GM19239 (cell line): Measurements from ENCODE around the gene WDR86.

Source experiments
- DNase-seq: peaks from one replicate; pipeline ENCODE4 v3.0.0; 2011; ENCODE audit warnings: low spot score; ENCODE audit not compliant: insufficient read length
- FAIRE-seq: peaks from 2 replicates; lab custom pipeline; 2011; peaks lifted over from hg19 to GRCh38; lab: Jason Lieb, UNC

WDR86 gene

DNA sequence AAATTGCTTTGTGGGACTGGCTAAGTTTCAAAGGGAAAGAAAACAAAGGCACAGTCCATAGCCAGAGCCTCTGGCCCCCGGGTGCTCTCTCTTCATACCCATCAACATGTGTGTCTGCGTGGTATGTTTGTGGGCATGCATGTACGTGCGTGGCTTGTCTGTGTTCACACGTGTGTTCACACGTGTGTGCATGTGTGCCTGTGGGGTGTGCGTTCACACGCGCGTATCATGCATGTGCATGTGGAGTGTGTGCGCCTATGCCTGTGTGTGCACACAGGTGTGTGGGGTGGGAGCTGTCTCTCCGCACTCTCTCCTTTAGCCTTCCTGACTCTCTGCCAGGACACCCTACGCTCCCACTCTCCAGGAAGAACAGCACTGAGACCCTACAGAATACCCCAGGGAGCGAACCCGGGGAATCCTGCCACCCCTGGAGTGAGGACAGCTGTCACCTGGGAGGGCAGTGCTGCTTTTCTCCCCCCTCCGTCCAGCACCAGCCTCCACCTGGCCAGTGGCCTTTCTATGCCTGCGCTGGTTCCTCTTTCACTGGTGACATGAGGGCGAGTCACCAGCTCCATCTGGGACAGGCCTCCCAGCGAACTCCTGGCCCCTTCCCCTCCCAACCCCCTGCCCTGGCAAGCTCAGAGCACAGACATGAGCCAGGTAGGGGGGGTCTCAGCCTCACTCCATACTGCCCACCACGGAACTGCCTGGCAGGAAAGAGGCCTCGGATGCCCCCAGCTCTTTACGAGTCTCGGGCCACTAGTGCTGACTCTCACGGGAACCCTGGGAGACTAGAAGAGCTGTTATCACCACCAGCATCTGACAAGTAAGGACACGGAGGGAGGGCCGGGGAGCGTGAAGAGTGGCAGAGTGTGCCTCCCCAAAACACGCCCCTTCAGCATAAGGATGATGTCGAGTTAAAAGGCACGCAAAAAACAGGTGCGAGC is 16.5 kb downstream of the WDR86 start:
- DNase-seq (no peak), FAIRE-seq (no peak)

DNA sequence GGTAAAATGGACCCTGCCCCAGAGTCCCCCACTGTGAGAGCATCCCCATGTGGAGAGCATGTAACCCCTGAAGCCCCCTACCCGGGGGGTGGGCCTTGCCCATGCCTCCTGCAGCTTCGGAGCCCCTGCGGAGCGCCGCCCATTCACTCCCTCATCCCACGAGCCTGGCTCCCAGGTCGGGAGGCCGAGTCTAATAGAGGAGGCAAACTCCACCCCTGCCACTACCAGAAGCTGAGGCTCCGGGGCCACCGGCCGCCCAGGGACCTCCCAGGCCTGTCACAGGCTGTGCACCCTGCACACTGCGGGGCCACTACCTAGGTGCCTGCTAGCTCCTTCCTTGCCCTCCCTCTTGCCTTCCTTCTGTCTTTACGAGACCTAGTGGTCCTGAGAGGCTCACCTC is 17.4 kb downstream of the WDR86 start:
- no peak for DNase-seq
- no peak for FAIRE-seq

DNA sequence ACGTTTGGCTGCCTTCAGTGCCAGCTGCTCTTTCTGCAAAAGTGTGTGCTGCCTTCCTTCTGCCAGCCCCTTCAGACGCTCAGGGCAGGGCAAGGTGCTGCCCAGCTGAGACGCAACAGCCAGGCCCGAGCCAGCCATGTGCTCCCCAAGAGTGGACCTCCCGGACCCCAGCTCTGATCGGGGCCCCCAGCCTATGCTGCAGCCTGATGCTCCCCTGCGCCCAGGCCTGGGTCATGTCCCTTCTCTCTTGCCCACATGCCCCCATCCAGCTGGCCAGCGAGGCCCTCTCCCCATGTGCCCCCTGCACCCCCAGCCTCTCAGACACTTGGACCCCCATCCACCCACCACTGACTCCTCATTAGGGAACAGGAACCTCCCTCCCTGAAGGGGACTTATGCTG is 17.8 kb downstream of the WDR86 start:
- no peak for DNase-seq
- FAIRE-seq: no peak

DNA sequence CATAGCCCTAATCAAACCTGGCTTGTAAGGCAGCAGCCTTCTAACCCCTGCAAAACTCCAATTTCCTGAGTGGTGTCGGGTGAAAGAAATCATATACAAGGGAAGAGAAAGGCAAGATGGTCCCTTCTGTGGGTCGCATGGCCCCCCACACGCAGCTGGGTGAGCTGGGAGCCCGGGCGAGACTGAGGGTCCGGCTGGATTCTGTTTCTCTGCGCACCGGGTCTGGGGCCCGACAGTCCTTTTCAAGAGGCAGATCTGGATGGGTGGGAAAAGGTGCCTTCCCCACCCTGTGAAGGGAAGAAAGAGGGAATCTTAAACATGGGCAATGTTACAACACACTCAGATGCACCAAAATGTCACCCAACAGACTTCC is 18.5 kb downstream of the WDR86 start:
- DNase-seq (no peak), FAIRE-seq (no peak)

DNA sequence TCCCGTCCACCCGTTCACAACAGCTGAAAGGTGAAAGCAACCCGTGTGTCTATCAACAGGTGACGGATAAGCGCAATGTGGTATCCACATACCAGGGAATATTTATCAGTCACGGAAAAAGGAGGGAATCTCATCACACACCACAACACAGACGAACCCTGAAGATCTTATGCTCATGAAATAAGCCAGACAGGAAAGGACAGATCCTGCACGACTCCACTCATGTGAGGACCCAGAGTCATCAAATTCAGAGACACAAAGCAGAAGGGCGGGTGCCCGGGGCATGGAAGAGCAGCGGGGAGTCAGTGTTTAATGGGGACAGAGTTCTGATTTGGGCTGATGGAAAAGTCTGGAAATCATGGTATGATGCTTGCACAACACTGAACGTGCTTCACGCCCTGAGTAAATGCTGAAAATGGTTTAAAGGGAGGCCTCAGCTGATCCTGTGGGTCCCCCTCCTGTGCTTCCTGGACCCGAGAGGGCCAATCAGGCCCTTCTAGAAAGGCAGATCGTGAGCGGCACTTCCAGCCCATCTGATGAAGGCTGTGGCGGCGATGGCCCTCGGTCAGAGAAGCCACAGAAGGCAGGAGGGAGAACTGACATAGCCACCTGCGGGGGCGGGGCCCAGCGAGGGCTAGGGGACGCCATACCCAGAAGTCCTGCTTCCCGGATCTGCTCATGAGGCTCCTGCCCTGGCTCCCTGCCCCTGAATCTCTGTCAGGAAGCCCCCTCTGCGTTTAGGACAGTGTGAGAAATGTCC is 19.1 kb downstream of the WDR86 start:
- FAIRE-seq (no peak), DNase-seq (no peak)

DNA sequence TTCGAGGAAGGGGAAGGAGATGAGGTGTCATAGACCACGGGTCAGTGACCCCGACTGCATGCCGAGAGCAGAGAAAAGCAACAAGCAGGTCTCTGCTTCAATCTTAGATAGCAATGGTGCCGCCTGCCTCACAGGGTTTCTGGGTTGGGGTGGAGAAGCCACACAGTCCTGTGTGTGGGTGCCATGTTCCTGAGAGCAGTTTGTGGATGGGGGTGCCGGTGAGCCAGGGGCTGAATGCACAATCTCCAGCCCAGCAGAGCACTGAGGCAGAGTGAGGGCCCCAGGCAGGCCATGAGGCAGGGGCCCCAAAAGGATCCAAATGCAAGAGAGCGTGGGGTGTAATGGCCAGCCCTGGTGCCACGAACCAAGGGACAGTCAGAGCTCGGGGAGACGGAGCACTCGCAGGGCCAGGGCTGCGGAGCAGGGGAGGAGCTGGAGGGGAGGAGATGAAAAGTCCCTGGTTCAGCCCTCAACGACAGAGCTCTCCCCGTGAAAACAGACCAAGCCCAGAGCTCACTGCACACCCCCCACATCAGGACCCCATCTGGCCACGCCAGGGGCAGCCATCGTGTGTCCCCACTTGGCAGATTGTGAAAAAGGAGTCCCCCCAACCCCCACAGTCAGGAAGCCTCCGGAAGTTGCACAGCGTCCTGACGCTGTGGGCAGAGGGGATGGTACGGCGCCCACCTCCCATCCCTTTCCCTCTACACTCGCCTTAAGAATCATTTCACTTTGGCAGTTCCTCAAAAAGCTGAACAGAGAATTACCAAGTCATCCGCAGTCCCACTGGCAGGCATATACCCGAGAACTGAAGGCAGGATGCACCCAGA is 19.9 kb downstream of the WDR86 start:
- FAIRE-seq: no peak
- no peak for DNase-seq

DNA sequence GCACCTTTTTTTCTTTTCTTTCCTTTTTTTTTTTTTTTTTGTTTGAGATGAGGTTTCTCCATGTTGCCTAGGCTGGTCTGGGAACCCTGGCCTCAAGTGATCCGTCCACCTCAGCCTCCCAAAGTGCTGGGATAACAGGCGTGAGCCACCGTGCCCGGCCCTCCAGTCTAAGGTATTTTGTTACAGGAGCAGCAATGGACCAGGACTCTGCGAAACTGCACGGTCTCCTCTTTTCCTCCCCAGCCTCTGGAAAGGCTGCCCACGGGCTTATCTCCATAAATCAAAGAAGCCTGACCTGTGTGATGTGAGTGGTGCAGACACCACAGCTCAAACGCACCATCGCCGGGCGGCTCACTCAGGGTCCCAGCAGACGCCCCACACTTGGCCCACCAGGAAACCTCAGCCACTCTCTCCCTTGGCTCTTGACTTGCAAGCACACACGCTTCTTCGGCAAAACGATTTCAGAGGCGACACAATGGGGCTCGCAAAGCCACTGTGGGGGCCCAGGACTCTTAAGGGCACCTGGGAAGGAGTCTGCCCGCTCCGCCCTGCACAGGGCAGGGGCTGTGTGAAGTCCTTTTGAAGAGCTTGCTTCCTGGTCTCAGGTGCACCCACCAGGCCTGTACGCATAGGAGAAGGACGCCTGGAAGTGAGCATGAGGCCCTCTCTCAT is 20.6 kb downstream of the WDR86 start:
- FAIRE-seq: no peak

DNA sequence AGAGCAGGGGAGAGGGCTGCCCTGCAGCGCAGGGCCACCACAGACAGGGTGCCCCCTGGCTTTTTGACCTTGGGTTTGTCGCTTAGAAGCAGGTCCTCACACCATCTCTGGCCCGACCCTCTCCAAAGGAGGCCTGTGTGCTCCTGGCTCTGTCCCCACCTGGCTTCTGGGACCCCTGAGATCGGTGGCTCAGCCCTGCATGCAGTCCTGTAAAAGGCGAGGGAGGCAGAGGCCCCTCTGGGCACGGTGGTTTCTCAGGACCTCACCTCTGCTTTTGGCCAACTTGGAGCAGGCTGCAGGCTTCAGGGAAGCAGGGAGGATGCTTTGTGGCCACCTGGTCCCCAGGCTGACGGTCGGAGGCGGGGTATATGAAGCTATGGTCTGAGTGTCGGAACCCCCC is 21.4 kb downstream of the WDR86 start:
- no peak for FAIRE-seq

More for the DNA sequence above, 20.6 kb downstream of the WDR86 start:
- no peak for DNase-seq

DNA sequence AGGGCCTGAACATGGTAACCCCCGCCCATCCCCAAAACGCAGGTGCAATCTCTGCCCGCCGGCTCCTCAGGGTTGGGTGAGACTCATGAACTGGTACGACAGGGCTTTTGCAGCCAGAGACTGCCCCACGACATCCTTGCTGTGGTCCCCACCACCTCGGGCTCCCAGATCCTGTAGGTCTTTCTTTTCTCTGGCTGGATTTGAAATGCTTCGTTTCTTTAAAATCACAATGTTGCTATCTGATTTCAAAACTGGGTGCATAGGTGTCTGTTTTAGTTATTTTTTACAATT is 21.9 kb downstream of the WDR86 start:
- no peak for DNase-seq
- no peak for FAIRE-seq

More for the DNA sequence above, 21.4 kb downstream of the WDR86 start:
- DNase-seq: no peak

DNA sequence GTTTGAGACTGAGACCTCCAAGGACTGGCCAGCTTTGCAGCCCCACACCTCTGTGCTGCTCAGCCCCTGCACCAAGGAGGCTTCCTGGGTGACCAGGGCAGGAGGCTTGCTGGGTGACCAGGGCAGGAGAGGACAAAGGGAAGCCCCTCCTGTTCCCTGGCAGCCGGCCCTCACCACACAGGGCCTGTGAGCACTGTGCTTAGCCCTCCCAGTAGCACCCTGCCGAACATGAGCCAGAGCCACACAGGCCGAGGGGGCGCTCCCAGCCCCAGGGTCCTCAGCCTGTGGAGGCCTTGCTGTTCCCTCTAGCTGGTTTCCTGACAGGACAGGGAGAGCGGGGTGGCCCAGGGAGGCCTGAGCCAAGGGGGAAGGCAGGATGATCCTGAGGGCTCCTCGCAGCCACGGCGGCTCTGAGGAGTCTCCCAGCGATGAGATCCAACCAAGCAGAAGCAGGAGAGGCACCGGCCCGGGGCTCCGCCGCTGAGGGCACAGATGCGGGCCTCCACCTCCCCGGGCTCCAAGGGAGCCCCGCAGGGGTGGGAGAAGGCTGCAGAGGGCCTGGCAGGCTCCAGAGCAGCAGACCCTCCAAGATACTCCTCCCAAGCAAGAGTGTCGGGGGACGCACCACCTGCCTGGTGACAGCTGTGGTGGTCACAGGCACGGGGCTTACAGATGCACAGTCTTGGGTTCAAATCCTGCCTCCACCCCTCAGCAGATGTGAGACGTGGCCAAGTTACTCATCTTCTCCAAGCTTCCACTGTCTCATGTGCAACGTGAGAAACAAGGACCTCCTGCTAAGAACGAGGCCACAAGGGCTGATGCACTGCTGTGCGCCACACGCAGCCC is 22.5 kb downstream of the WDR86 start:
- DNase-seq (no peak), FAIRE-seq (no peak)

DNA sequence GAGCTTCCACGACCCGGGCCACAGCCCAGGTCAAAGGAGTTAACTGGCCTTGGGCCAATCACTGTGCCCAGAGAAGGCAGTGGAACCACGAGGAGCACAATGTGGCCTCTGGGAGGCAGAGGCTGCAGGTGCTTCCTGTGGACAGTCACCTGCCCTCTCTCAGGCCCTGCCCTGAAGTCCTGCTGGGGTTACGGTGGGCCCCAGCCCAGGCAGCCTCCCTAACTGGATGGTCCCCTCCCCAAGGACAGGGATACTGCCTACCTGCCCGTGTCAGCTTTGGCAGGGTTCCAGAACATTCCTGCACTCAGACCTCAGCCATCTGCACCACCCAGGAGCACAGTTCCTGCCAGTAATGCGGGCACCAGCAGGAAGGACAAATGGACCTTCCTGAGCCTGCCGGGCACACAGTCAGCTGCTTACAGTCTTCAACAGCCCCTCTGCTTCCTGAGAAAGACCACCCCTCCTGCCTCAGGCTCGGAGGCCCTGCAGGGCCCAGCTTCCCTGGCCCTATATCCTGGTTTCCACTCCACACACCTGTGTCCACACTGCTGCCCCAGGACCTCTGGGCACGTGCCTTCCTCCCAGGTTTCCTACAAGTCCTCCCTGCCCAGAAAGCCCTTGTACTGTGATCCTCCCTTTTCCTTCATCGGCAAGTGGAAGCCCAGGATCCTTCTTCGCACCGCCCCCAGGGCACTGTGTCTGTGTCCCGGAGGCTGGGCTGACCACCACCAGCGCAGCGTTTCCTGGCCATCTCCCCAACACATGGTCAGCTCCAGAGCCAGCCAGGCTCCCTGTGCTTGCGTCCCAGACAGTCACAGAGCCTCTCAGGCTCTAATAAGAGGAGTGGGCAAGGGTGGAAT is 23.3 kb downstream of the WDR86 start:
- FAIRE-seq: no peak
- no peak for DNase-seq

DNA sequence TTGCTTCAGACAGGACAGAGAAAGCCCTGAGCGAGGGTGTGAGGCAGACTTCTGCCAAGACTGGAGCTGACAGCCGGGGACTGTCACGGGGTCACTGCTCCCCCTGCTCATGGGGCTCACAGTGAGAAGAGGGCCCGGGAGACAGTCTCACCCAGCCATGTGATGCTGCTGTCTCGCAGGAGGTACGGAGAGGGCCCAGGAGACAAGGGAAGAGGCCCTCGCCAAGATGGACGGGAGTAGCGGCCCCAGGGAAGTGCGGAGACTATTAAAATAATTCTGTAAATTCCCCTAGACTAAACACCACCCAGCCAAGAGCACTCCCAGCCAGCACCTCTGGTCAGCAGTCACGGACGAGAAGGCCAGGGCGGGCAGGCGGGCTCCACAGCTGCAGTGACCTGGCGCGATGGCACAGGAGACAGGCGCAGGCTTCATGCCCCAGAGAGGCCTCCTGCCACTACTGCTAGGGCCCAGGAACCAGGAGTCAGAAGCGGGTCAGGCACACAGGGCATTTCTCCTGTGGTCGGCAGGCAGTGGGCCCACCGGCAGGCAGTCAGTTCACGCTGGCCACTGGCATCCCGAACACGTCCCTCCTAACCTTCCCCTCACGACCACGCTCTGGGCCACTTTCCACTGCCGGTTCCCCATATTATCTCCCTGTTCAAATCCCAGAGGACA is 24.1 kb downstream of the WDR86 start:
- FAIRE-seq (no peak), DNase-seq (no peak)

DNA sequence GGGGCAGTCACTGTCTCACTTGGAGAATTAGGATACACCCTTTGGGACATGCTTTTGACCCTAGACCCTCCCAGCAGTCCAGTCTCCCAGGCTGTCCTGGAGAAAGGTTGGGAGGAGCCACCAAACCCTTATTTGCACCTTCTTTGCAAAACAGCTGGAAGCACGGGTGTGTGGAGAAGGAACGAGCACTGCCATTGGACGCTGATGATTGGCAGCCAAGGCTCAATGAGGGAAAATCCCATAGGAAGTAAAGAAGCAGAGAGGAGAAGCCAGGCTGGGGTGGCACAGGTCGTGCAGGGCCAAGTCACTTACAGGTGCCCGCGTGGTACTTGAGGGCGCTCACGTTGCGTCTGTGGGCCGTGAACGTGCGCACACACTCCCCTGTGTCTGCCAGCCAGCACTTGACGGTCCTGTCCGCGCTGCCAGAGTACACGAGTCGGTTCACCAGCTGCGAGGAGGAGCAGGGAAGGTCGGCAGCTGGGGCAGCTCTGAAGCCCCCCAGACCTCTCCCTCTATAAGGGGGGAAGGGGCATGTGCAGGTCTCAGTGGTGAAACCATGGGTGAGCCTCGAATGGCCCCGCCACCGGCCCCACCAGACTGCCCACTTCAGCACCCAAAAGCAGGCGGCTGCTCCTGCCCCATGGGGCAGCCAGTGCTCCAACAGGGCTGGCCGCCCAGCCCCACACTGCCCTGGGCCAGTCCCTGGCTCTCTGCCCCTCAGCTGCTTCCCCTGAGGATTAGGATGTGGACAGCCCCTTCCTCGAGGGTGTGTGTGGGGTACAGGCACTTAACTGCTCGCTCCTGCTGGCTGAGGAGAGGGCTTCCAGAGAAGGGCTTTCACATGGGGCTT is 24.8 kb downstream of the WDR86 start:
- FAIRE-seq: no peak
- DNase-seq: no peak

DNA sequence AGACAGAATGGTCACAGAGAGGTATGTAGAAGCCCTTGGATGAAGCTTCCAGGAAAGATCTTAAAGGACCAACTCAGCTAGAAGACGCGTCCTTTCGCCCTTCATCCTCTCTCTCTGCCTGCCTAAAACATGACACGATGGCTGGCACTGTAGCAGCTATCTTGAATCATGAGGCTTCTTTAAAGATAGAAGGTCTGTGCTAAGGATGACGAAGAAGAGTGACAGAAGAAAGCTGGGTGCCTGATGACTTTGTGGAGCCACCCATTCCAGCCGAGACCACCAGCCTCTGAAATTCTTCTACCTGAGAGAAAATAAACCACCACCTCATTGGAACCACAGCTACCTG is 25.5 kb downstream of the WDR86 start:
- no peak for FAIRE-seq

DNA sequence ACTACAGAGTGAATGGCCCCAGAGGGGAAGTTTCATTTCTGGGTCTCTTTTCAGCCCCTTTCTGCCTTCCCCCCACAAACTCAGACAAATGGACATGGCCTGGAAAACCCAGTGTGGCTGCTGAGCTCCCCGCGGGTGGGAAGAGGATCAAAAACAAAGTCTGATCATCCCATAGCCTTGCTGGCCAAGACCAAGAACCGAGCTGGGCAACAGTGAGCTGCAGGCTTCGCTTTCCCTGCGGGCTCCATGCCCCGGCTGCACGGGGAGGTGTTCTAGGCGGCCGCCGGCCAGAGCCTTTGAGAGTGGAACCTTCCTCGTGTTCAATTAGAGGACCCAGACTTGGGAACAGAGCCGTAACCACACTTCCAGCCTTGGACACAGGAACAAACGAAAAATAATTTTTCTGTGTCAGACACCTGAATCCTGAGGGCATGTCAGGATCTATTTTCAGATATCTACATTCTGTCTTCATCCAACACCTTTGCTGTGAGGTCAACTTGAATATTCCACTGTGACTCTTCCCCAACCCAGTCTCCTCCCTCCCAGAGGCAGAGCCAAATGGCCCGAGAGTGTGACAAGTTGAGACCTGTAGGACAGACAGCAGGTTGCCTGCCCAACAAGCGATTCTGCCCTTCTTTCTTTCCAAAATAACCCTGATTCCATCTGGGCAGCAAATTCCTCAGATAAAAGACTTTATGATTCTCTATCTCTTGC is 26.0 kb downstream of the WDR86 start:
- DNase-seq: no peak
- FAIRE-seq: no peak

More for the DNA sequence above, 25.5 kb downstream of the WDR86 start:
- no peak for DNase-seq

DNA sequence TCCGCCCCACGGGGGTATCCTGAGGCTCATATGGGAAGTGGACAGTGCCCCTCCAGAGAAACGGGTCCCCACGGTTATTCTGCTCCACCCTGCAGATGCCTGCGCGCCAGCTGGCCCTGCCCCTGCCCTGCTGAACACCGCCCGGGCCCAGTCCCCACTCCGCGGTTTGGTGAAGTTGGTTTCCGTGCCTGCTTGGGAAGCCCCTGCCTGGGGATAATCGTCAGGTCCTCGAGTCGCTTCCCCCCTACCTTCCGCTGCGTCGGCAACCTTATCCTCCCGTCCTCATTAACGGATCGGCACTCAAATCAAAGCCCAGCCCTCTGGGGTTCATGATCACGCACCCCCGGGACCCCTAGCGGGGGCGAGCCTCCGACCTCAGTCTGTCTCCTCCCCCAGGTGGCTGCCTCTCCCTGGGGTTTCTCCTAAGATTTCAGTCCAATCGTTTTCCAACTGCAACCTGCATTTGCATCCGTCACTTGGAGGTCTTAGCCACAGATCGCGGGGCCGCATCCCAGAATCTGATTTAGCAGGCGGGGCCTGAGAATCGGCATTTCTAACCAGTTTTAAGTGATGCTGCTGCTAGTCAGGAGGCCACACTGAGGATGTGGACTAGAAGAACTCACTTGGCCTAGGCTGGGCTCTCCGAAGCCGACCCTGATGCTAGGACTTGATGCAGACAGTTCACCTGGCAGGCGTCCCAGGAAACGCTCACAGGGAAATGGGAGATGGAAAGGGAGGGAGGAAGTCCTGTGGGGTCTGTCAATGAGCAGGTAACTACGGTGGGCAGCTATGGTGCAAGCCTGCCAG is 27.6 kb downstream of the WDR86 start:
- no peak for FAIRE-seq
- no peak for DNase-seq
